H1 (cell line): ENCODE data around the gene SRSF9. TPM values are rescaled to one million over a fixed set of nuclear protein-coding genes. Genes with fewer than 3 reads are reported as not detected.

Experiments
- HDAC6 ChIP-seq: IDR thresholded peaks from one replicate; pipeline ENCODE4 v1.7.1; 2012; ENCODE audit warnings: low read depth, mild to moderate bottlenecking, inconsistent platforms, low read length, moderate library complexity
- KDM5A ChIP-seq: fragments of 200-600 bp; IDR thresholded peaks from 2 replicates; pipeline ENCODE4 v1.7.1; 2012; ENCODE audit warnings: mild to moderate bottlenecking, low read length, inconsistent platforms, mixed read lengths
- MAFK ChIP-seq: IDR thresholded peaks from 2 replicates; pipeline ENCODE4 v1.6.1; 2012; ENCODE audit warnings: low read depth, mild to moderate bottlenecking, improper control_type of control experiment, low read length
- POLR2AphosphoS5 ChIP-seq: IDR thresholded peaks from 2 replicates; pipeline ENCODE4 v1.6.1; 2011; ENCODE audit warnings: low read depth, low read length
- RBBP5 ChIP-seq: IDR thresholded peaks from 2 replicates; pipeline ENCODE4 v1.7.1; 2012; ENCODE audit warnings: low read depth, mild to moderate bottlenecking, inconsistent platforms, low read length, moderate library complexity, borderline replicate concordance
- RNF2 ChIP-seq: fragments of 200-900, 300-1000 bp; sonication (generic); IDR thresholded peaks from 2 replicates; pipeline ENCODE4 v1.7.1; 2016; ENCODE audit warnings: borderline replicate concordance, low read depth, mild to moderate bottlenecking, antibody characterized with exemption, low read length; ENCODE audit not compliant: poor library complexity, severe bottlenecking; ENCODE audit errors: missing control alignments
- SRF ChIP-seq: IDR thresholded peaks from 2 replicates; pipeline ENCODE4 v1.6.1; 2011; ENCODE audit warnings: mild to moderate bottlenecking, low read depth, low read length, moderate library complexity
- polyA plus RNA-seq, 7 experiments: library from polyadenylated mRNA; depleted of rRNA in 3 of 7; stranded (reverse) in 5 of 7; unstranded in 2 of 7; fragments of >200 nt in 5 of 7; fragments of 200-250 nt in 2 of 7; gene quantifications; 1 replicate in 5 of 7; 2 replicates in 1 of 7; 4 replicates in 1 of 7; pipeline versions ENCODE4 v1.2.1 to v1.2.3, GENCODE V29; 2011 to 2013; ENCODE audit warnings: missing spikeins in 2 of 7, mixed read lengths in 2 of 7
- total RNA-seq: library from RNA; stranded (reverse); fragmentation: NEBNext Ultra II Directional; extraction: Animal tissue kit (Norgen Biotek cat#: 25700); gene quantifications from 2 replicates; pipeline ENCODE4 v1.2.1, GENCODE V29; 2021
- TF ChIP-seq, protein P1 (sequence below): fragments of 300-600 bp; sonication (generic); IDR thresholded peaks from 2 replicates; pipeline ENCODE4 v1.7.1; 2012; ENCODE audit warnings: low read length, moderate library complexity, mild to moderate bottlenecking, inconsistent platforms; ENCODE audit not compliant: insufficient replicate concordance
- TF ChIP-seq, protein P2 (sequence below): IDR thresholded peaks from 2 replicates; pipeline ENCODE4 v1.6.1; 2012; ENCODE audit warnings: inconsistent platforms

SRSF9 gene
- total and polyA plus RNA-seq, 2 of the 8 experiments (the other 6 are each of a cell fraction or from before 2014, with no cell fraction given), result 172 to 304 TPM

DNA sequence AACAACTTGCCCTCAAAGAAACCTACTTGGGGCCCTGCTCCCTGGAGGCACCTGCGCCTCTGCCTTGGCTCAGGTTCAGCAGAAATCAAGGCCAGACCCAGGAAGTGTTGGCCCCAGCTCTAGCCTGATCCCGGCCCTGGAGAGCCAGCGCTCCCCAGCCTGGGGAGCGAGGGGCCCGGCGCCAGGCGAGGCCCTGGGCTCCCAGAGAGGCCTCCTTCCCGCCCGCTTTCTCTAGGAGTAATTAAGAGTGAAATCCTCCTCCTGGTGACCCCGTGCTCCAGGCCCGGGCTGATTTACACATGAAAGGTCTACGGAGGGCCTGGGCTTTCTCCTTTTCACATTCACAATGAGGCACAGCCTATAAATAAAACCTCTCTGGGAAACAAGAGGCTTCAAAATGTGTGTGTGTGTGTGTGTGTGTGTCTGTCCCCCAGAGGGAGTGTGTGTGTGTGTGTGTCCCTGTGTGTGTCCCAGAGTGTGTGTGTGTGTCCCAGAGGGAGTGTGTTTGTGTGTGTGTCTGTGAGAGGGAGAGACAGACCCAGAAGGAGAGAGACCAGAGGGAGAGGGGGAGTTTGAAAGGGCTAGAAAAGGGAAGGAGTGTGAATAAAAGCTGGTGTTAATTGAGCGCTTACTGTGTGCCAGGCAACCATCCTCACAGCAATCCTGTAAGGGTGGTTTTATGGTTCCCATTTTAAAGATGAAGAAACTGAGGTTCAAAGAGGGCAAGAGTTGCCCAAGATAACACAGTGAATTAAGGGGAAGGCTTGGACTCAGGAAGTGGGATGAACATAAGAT lies 55.5 kb downstream of the SRSF9 start (continued):
- TF ChIP-seq KDM5A, result no peak
- no peak for TF ChIP-seq SRF
- TF ChIP-seq RNF2, result no peak
- TF ChIP-seq, protein P1, sequence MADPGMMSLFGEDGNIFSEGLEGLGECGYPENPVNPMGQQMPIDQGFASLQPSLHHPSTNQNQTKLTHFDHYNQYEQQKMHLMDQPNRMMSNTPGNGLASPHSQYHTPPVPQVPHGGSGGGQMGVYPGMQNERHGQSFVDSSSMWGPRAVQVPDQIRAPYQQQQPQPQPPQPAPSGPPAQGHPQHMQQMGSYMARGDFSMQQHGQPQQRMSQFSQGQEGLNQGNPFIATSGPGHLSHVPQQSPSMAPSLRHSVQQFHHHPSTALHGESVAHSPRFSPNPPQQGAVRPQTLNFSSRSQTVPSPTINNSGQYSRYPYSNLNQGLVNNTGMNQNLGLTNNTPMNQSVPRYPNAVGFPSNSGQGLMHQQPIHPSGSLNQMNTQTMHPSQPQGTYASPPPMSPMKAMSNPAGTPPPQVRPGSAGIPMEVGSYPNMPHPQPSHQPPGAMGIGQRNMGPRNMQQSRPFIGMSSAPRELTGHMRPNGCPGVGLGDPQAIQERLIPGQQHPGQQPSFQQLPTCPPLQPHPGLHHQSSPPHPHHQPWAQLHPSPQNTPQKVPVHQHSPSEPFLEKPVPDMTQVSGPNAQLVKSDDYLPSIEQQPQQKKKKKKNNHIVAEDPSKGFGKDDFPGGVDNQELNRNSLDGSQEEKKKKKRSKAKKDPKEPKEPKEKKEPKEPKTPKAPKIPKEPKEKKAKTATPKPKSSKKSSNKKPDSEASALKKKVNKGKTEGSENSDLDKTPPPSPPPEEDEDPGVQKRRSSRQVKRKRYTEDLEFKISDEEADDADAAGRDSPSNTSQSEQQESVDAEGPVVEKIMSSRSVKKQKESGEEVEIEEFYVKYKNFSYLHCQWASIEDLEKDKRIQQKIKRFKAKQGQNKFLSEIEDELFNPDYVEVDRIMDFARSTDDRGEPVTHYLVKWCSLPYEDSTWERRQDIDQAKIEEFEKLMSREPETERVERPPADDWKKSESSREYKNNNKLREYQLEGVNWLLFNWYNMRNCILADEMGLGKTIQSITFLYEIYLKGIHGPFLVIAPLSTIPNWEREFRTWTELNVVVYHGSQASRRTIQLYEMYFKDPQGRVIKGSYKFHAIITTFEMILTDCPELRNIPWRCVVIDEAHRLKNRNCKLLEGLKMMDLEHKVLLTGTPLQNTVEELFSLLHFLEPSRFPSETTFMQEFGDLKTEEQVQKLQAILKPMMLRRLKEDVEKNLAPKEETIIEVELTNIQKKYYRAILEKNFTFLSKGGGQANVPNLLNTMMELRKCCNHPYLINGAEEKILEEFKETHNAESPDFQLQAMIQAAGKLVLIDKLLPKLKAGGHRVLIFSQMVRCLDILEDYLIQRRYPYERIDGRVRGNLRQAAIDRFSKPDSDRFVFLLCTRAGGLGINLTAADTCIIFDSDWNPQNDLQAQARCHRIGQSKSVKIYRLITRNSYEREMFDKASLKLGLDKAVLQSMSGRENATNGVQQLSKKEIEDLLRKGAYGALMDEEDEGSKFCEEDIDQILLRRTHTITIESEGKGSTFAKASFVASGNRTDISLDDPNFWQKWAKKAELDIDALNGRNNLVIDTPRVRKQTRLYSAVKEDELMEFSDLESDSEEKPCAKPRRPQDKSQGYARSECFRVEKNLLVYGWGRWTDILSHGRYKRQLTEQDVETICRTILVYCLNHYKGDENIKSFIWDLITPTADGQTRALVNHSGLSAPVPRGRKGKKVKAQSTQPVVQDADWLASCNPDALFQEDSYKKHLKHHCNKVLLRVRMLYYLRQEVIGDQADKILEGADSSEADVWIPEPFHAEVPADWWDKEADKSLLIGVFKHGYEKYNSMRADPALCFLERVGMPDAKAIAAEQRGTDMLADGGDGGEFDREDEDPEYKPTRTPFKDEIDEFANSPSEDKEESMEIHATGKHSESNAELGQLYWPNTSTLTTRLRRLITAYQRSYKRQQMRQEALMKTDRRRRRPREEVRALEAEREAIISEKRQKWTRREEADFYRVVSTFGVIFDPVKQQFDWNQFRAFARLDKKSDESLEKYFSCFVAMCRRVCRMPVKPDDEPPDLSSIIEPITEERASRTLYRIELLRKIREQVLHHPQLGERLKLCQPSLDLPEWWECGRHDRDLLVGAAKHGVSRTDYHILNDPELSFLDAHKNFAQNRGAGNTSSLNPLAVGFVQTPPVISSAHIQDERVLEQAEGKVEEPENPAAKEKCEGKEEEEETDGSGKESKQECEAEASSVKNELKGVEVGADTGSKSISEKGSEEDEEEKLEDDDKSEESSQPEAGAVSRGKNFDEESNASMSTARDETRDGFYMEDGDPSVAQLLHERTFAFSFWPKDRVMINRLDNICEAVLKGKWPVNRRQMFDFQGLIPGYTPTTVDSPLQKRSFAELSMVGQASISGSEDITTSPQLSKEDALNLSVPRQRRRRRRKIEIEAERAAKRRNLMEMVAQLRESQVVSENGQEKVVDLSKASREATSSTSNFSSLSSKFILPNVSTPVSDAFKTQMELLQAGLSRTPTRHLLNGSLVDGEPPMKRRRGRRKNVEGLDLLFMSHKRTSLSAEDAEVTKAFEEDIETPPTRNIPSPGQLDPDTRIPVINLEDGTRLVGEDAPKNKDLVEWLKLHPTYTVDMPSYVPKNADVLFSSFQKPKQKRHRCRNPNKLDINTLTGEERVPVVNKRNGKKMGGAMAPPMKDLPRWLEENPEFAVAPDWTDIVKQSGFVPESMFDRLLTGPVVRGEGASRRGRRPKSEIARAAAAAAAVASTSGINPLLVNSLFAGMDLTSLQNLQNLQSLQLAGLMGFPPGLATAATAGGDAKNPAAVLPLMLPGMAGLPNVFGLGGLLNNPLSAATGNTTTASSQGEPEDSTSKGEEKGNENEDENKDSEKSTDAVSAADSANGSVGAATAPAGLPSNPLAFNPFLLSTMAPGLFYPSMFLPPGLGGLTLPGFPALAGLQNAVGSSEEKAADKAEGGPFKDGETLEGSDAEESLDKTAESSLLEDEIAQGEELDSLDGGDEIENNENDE, result peak; percentile 69
- TF ChIP-seq HDAC6, result no peak
- TF ChIP-seq MAFK, result no peak
- TF ChIP-seq RBBP5, result peak; percentile 75; the same call in 1 of the 2 replicates
- peak; percentile 32; the same call in 1 of the 2 replicates for TF ChIP-seq POLR2AphosphoS5
- TF ChIP-seq, protein P2, sequence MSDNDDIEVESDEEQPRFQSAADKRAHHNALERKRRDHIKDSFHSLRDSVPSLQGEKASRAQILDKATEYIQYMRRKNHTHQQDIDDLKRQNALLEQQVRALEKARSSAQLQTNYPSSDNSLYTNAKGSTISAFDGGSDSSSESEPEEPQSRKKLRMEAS, result peak; percentile 17
